ENCODE results near the gene MAGEB2. TPM values are rescaled to one million over a fixed set of nuclear protein-coding genes. Genes with fewer than 3 reads are reported as not detected.

The MAGEB2 gene
- polyA plus RNA-seq, 3 donors: not detected

DNA sequence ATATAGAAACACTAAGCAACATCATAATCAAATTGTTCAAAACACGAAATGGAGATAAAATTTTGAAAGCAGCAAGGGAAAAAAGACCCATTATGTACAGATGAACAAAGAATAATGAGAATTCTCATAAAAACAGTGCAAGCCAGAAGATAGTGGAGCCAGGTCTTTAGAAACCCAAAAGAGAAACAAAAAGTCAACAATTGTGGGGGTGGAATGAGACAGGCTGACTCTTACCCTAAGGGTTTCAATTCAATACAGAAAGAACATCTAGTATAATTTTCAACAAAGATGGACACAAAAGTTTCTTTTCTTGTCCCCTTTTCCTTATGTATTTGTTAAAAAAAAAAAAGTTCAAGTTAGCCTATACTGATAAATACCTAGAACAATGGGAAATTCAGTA lies 34.0 kb upstream of the MAGEB2 start:
- Histone ChIP-seq H3K9me3 (replicated peaks in 1 of 2; ENCODE audit: control insufficient read depth in 1 of 2, insufficient read depth in 1 of 2, low read length in 2 of 2) (no peaks in the 10 kb centered on the region), H3K4me2 (replicated peaks; ENCODE audit: extremely low read depth, low read length, poor library complexity, severe bottlenecking) (no peak overlapping the region), H3K4me1 (ENCODE audit: control insufficient read depth in 1 of 2, insufficient read depth in 2 of 2, low read length in 2 of 2) (no peaks in the 10 kb centered on the region), H3K27ac (ENCODE audit: low read depth in 1 of 2, low read length in 2 of 2) (no peak overlapping the region), H2AFZ (ENCODE audit: insufficient read depth, low read depth, low read length, poor library complexity, severe bottlenecking) (no peak overlapping the region), H3K27me3 (ENCODE audit: control insufficient read depth in 2 of 2, insufficient read depth in 2 of 2, low read length in 2 of 2) (no peaks in the 10 kb centered on the region), H3K4me3 (replicated peaks in 1 of 3; ENCODE audit: low read depth in 2 of 3, low read length in 3 of 3) (no peak overlapping the region), H3K36me3 (replicated peaks in 1 of 2; ENCODE audit: control insufficient read depth in 1 of 2, insufficient read depth in 2 of 2, low read length in 2 of 2) (no peaks in the 10 kb centered on the region), H4K20me1 (ENCODE audit: insufficient read depth, low read length) (no peaks in the 10 kb centered on the region), H3K9ac (ENCODE audit: insufficient read depth, low read length, poor library complexity, severe bottlenecking) (no peak overlapping the region), H3K79me2 (ENCODE audit: insufficient read depth, low read length) (no peaks in the 10 kb centered on the region)
- Mint-ChIP-seq H3K27ac (no peak overlapping the region), H3K9me3 (peaks cover 0 to 3% (median 2%) of the 10 kb centered on the region in 7 donors), H3K4me1 (no peaks in the 10 kb centered on the region), H3K27me3 (ENCODE audit: low read depth in 3 of 3) (peaks cover 1 to 7% (median 3%) of the 10 kb centered on the region in 3 donors), H3K4me3 (no peak overlapping the region), H3K36me3 (no peaks in the 10 kb centered on the region)
- DNase-seq: no peak
- no CpG with 5 or more reads among the region's 1 CpG for WGBS (ENCODE audit: insufficient coverage)
- intact Hi-C loops (cut with micrococcal nuclease): no loop called here
- TF ChIP-seq, protein P1, sequence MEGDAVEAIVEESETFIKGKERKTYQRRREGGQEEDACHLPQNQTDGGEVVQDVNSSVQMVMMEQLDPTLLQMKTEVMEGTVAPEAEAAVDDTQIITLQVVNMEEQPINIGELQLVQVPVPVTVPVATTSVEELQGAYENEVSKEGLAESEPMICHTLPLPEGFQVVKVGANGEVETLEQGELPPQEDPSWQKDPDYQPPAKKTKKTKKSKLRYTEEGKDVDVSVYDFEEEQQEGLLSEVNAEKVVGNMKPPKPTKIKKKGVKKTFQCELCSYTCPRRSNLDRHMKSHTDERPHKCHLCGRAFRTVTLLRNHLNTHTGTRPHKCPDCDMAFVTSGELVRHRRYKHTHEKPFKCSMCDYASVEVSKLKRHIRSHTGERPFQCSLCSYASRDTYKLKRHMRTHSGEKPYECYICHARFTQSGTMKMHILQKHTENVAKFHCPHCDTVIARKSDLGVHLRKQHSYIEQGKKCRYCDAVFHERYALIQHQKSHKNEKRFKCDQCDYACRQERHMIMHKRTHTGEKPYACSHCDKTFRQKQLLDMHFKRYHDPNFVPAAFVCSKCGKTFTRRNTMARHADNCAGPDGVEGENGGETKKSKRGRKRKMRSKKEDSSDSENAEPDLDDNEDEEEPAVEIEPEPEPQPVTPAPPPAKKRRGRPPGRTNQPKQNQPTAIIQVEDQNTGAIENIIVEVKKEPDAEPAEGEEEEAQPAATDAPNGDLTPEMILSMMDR (IDR thresholded peaks at IDR 0.05): no peak

DNA sequence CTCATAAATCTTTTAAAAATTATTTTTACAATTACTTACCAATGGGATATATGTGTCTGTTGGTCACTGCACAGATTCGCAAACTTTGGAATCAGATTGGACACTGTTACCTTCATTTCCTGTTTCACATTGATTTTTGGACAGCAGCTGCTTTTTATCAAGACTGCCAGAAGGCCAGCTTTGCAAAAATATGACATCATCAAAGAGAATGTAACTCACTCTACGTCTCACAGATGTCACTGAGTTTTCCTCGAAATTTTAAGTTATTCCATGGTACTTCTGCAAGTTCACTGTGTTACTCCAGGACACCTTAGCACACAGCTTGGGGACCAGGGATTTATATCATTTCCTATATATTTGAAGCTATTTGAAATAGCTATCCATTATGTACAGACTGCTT lies 31.8 kb upstream of the MAGEB2 start:
- no peaks in the 10 kb centered on the region for H3K4me1 ChIP-seq (ENCODE audit: control insufficient read depth in 1 of 2, insufficient read depth in 2 of 2, low read length in 2 of 2)
- no peak overlapping the region for H3K27ac Mint-ChIP-seq
- H3K4me3 ChIP-seq (replicated peaks in 1 of 3; ENCODE audit: low read depth in 2 of 3, low read length in 3 of 3): no peak overlapping the region
- no peaks in the 10 kb centered on the region for H3K4me1 Mint-ChIP-seq
- intact Hi-C loops (cut with micrococcal nuclease): no loop called here
- no peak overlapping the region for H3K4me3 Mint-ChIP-seq
- no peaks in the 10 kb centered on the region for H3K36me3 ChIP-seq (replicated peaks in 1 of 2; ENCODE audit: control insufficient read depth in 1 of 2, insufficient read depth in 2 of 2, low read length in 2 of 2)
- no peaks in the 10 kb centered on the region for H3K27me3 ChIP-seq (ENCODE audit: control insufficient read depth in 2 of 2, insufficient read depth in 2 of 2, low read length in 2 of 2)
- DNase-seq: no peak
- no peak overlapping the region for H3K4me2 ChIP-seq (replicated peaks; ENCODE audit: extremely low read depth, low read length, poor library complexity, severe bottlenecking)
- H2AFZ ChIP-seq (ENCODE audit: insufficient read depth, low read depth, low read length, poor library complexity, severe bottlenecking): no peak overlapping the region
- no CpG with 5 or more reads among the region's 3 CpGs for WGBS (ENCODE audit: insufficient coverage)
- no peaks in the 10 kb centered on the region for H3K79me2 ChIP-seq (ENCODE audit: insufficient read depth, low read length)
- no peak overlapping the region for H3K27ac ChIP-seq (ENCODE audit: low read depth in 1 of 2, low read length in 2 of 2)
- peaks cover 0 to 4% (median 2%) of the 10 kb centered on the region in 7 donors for H3K9me3 Mint-ChIP-seq
- peaks cover 1 to 9% (median 1%) of the 10 kb centered on the region in 3 donors for H3K27me3 Mint-ChIP-seq (ENCODE audit: low read depth in 3 of 3)
- no peaks in the 10 kb centered on the region for H3K9me3 ChIP-seq (replicated peaks in 1 of 2; ENCODE audit: control insufficient read depth in 1 of 2, insufficient read depth in 1 of 2, low read length in 2 of 2)
- no peaks in the 10 kb centered on the region for H3K36me3 Mint-ChIP-seq
- TF ChIP-seq, protein P1 (IDR thresholded peaks at IDR 0.05): no peak
- no peaks in the 10 kb centered on the region for H4K20me1 ChIP-seq (ENCODE audit: insufficient read depth, low read length)
- H3K9ac ChIP-seq (ENCODE audit: insufficient read depth, low read length, poor library complexity, severe bottlenecking): no peak overlapping the region

Data from CD14-positive monocyte (primary cell).